GM23248 (cell line): ENCODE data around the gene SLC5A4.

Source experiments
- EZH2 ChIP-seq: fragments of 200-600 bp; sonication (generic); IDR thresholded peaks from 2 replicates; pipeline ENCODE4 v1.6.1; 2018; ENCODE audit warnings: antibody characterized with exemption, mild to moderate bottlenecking; ENCODE audit not compliant: insufficient read depth, poor library complexity, severe bottlenecking
- EZH2phosphoT487 ChIP-seq: fragments of 200-600 bp; sonication (generic); IDR thresholded peaks from 2 replicates; pipeline ENCODE4 v1.6.1; 2018; ENCODE audit warnings: antibody characterized with exemption, moderate library complexity, mild to moderate bottlenecking, low read depth; ENCODE audit not compliant: insufficient read depth

- TF ChIP-seq EZH2 = no peak
- TF ChIP-seq EZH2phosphoT487 = no peak
Measured at GRCh38 chr22:32202539-32203180, 52.5 kb downstream of the SLC5A4 start.
